Measurements from ENCODE around the gene TRIM71. TPM values are rescaled to one million over a fixed set of nuclear protein-coding genes. Genes with fewer than 3 reads are reported as not detected.
"Not testable (repeated sequence)": the region's sequence is repeated elsewhere in the genome, so short reads cannot be mapped to it uniquely, and the experiment has no call there.

TRIM71 gene
- total and polyA plus RNA-seq, 8 donors, result under 0.01 to 2.8 (median 0.12) TPM; not detected in 3

GRCh38 chr3:32919920-32920319, 102.1 kb downstream of the TRIM71 start:
- 88 to 94% (median 92%) methylated on average over 2 of the region's 2 CpGs for WGBS, 5 donors
- no peak overlapping the region for H3K4me3 ChIP-seq
- H3K27me3 ChIP-seq, result no peaks in the 10 kb centered on the region
- TF ChIP-seq POLR2A (IDR thresholded peaks at IDR 0.05) (no peak), EP300 (IDR thresholded peaks at IDR 0.05) (no peak), CTCF (IDR thresholded peaks at IDR 0.05) (no peak), POLR2AphosphoS5 (IDR thresholded peaks at IDR 0.05) (no peak)
- H3K27ac ChIP-seq, result no peak overlapping the region
- H3K9me3 ChIP-seq, result peaks cover 0 to 14% (median 10%) of the 10 kb centered on the region in 4 donors
- no peaks in the 10 kb centered on the region for H3K36me3 ChIP-seq
- intact Hi-C loops (cut with DNase I; ENCODE audit: low total_unique reads), result no loop called here
- no peaks in the 10 kb centered on the region for H3K4me1 ChIP-seq
- no peak for DNase-seq

DNA sequence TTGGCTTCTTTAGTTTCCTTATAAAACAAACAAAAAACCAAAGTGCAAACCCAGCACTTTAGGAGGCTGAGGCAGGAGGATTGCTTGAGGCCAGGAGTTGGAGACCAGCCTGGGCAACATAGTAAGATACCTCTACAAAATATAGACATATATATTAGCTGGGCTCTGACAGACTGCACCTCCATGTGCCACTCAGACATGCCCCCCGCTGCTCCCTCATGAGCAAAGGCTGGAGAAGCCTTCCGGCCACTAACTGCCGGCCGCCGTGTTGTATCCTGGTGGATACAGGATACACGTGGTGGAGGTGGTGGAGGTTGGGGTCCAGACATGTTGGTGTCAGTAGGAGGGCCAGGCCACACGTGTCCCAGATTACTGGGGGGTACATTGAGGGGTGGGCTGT, 104.3 kb downstream of the TRIM71 start:
- TF ChIP-seq POLR2AphosphoS5 (IDR thresholded peaks at IDR 0.05) (no peak), EP300 (IDR thresholded peaks at IDR 0.05) (no peak), POLR2A (IDR thresholded peaks at IDR 0.05) (no peak), CTCF (IDR thresholded peaks at IDR 0.05) (no peak)
- no peak for DNase-seq
- no peak overlapping the region for H3K27ac ChIP-seq
- no peaks in the 10 kb centered on the region for H3K4me1 ChIP-seq
- no peaks in the 10 kb centered on the region for H3K27me3 ChIP-seq
- WGBS, 5 donors, result 80 to 94% (median 87%) methylated on average over 1 to 7 of the region's 7 CpGs
- H3K4me3 ChIP-seq, result no peak overlapping the region
- no peaks in the 10 kb centered on the region for H3K36me3 ChIP-seq
- intact Hi-C loops (cut with DNase I; ENCODE audit: low total_unique reads), result no loop called here
- H3K9me3 ChIP-seq, result peaks cover 0 to 11% (median 6%) of the 10 kb centered on the region in 4 donors

DNA sequence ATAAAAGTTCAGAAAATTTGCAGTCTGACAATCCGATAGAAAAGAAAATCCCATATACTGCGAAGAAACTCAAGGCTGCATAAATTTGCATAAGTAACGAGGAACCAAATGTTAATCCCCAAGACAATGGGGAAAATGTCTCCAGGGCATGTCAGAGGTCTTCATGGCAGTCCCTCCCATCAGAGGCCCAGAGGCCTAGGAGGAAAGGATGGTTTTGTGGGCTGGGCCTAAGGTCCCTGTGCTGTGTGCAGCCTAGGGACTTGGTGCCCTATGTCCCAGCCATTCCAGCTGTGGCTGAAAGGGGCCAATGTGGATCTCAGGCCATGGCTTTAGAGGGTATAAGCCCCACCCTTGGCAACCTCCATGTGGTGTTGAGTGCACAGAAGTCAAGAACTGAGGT, 112.4 kb downstream of the TRIM71 start:
- intact Hi-C loops (cut with DNase I; ENCODE audit: low total_unique reads), result loop anchor here (10.0 kb wide), 1 partner anchor 195 kb away; no protein-coding TSS in a partner anchor

DNA sequence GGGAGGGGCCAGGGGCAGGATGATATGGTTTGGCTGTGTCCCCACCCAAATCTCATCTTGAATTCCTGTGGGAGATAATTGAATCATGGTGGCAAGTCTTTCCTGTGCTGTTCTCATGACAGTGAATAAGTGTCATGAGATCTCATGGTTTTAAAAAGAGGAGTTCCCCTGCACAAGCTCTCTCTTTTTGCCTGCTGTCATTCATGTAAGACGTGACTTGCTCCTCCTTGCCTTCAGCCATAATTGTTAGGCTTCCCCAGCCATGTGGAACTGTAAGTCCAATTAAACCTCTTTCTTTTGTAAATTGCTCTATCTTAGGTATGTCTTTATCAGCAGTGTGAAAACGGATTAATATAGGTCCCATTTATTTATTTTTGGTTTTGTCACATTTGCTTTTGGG, 113.5 kb downstream of the TRIM71 start:
- intact Hi-C loops (cut with DNase I; ENCODE audit: low total_unique reads), result loop anchor here (10.0 kb wide), 1 partner anchor 196 kb away; no protein-coding TSS in a partner anchor
- not testable (repeated sequence) for H3K4me3 ChIP-seq, H3K27me3 ChIP-seq, H3K27ac ChIP-seq, H3K36me3 ChIP-seq, H3K9me3 ChIP-seq, DNase-seq, H3K4me1 ChIP-seq
- WGBS, 5 donors, result 52 to 68% (median 54%) methylated on average over 2 of the region's 2 CpGs

More for the DNA sequence above, 112.4 kb downstream of the TRIM71 start:
- WGBS, 5 donors, result 96 to 100% (median 98%) methylated on average over 3 of the region's 3 CpGs
- Histone ChIP-seq H3K36me3 (no peaks in the 10 kb centered on the region), H3K27ac (no peak overlapping the region), H3K4me1 (no peaks in the 10 kb centered on the region), H3K4me3 (no peak overlapping the region), H3K27me3 (no peaks in the 10 kb centered on the region), H3K9me3 (no peaks in the 10 kb centered on the region)
- no peak for DNase-seq
- no peak for TF ChIP-seq EP300 (IDR thresholded peaks at IDR 0.05)
- no peak for TF ChIP-seq POLR2A (IDR thresholded peaks at IDR 0.05)
- TF ChIP-seq CTCF (IDR thresholded peaks at IDR 0.05), result no peak
- TF ChIP-seq POLR2AphosphoS5 (IDR thresholded peaks at IDR 0.05), result no peak

GRCh38 chr3:32934150-32934742, 116.4 kb downstream of the TRIM71 start:
- H3K36me3 ChIP-seq, result no peaks in the 10 kb centered on the region
- H3K4me1 ChIP-seq, result no peaks in the 10 kb centered on the region
- WGBS, 5 donors, result 70 to 87% (median 80%) methylated on average over 5 of the region's 5 CpGs
- intact Hi-C loops (cut with DNase I; ENCODE audit: low total_unique reads), result loop anchor here (10.0 kb wide), 1 partner anchor 199 kb away; no protein-coding TSS in a partner anchor
- DNase-seq, result peak; percentile 34 to 62
- no peaks in the 10 kb centered on the region for H3K27me3 ChIP-seq
- no peak for TF ChIP-seq POLR2A (IDR thresholded peaks at IDR 0.05)
- peak in 5 of 7 experiments; percentile 33 to 65 (median 60) for TF ChIP-seq CTCF (IDR thresholded peaks at IDR 0.05)
- H3K9me3 ChIP-seq, result no peaks in the 10 kb centered on the region
- H3K4me3 ChIP-seq, result no peak overlapping the region
- H3K27ac ChIP-seq, result no peak overlapping the region
